Measurements from ENCODE around the gene FPR3.
"Not testable (repeated sequence)": the region's sequence is repeated elsewhere in the genome, so short reads cannot be mapped to it uniquely, and the experiment has no call there.

The FPR3 gene

DNA sequence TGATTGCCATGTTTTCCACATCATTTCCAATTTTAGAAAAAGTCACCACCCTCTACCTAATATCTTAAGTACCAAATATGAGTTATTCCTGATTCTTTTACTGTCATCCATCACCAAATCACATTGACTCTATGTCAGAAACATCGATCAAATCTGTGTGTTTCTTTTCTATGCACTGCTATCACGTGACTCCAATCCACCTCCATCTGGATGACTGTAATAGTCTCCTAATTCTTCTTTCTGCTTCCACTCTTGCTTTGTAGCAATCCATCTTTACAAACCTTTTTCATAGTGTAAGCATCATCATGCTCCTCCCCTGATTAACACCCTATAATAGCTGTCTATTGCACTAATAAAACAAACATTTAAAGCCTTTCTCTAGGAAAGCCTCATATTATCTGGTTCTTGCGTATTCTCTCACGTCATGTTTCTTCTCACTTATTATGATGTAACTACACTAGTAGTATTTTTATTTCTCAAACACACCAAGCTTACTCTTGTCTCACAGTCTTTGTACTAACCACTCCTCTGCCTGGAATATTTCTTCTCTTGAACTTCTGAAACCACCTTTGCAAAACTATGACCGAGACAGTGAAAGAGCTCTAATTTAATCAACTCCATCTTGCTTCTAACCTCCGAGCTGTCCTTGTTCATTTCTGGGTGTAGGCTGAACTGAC lies 10.7 kb upstream of the FPR3 start:
- DNase-seq (ENCODE audit: low read depth), result no peak

DNA sequence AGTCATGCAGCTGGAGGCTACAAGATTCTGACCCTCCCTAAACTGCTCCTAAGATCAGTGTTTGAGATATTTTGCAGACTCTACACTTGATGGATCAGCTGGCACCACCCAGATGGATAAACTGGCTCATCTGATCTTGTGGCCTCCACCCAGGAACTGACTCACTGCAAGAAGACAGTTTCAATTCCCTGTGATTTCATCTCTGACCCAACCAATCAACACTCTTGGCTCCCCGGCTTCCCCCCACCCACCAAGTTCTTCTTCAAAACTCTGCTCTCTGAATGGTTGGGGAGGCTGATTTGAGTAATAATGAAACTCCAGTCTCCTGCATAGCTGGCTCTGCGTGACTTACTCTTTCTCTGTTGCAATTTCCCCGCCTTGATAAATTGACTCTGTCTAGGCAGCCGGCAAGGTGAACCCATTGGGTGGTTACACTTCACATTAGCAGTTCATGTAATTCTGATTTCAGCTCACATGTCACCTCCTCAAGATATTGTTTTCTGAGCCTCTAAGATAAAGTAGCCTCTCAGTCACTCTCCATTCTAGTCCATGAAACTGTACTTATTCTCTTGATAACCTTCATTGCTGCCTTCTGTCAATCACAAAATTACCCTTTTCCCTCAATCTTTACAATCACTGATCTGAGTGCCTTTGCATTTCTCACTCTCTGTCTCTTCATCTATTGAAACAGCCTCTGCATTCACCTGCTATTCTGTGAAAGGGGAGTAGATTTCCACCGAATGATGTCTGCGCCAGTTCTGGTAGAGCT lies 9.9 kb upstream of the FPR3 start:
- peak; percentile 79 for DNase-seq (ENCODE audit: low read depth)

DNA sequence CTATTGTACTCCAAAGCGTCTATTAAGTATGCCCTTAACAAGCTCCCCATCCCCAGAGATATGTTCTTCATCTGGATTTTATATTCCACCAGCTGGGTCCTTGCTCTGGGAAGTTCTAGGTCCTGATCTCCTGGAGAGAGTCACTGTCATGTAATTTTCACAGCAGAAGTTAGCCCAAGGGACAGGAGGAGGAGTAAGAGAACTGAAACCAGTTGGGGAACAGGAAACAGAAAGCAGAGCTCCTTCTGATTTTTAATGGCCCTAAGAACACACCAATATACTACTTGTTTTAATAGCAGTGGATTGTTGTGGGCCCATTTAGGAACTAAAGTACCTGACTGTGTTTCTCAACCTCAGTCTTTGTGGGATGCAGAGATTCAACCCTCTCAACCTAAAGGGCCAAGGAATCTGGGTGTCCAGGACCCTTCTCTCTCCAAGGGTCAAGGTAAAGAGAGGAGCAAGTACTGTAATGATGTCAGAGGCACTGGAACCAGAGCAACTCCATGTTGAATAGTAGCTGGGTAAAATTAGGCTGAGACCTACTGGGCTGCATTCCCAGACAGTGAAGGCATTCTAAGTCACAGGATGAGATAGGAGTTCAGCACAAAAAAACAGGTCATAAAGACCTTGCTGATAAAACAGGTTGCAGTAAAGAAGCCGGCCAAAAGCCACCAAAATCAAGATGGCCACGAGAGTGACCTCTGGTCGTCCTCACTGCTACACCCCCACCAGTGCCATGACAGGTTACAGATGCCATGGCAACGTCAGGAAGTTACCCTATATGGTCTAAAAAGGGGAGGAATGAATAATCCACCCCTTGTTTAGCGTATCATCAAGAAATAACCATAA lies 8.1 kb upstream of the FPR3 start:
- DNase-seq (ENCODE audit: low read depth), result no peak

DNA sequence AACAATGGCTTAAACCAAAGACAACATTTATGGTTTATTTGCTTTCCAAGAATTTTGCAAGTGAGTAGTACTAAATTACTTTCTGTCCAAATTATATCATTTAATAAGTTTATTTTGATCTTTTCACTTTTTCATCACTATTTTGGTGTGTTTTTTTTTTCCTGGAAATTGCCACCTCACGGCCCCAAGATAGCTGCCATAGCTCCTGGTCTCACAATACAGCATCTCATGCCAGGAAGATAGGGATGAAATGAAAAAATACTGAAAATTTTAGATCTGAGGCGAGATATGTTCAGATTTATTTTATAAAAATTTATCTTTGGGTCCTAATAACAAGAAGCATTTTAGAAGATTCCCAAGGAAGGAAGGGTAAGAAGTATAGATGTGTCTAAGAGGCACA lies 6.9 kb upstream of the FPR3 start:
- no peak for DNase-seq (ENCODE audit: low read depth)

DNA sequence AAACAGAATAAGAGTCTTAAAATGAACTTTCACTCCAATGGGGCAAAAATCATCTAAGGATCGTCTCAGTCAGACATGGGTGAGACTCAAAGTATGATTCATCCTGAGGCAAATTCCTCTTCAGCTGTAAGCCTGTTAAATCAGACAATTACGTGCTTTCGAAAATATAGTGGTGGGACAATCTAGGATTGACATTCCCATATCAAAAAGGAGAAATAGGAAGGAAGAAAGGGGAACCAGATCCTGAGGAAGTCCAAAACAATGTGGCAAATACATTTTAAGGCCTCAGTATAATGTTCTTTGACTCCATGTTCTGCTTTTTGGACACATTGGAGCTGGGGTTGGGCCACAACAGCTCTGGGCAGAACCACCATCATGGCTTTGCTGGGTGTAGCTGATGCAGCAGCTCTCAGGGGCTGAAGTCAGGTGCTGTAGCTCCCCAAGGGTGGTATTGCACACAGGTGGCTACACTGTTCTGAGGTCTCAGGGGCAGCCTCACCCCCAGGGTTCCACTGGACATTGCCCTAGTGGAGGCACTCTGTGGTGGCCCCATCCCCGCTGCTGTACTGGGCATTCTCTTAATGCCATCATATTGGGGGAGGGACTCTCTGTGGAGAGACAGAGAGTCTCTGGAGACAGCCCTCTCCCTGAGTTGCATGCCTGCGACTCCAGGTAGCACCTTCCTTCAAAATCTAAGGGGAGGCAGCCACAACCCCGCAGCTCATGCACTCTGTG lies 5.7 kb upstream of the FPR3 start:
- no peak for DNase-seq (ENCODE audit: low read depth)

DNA sequence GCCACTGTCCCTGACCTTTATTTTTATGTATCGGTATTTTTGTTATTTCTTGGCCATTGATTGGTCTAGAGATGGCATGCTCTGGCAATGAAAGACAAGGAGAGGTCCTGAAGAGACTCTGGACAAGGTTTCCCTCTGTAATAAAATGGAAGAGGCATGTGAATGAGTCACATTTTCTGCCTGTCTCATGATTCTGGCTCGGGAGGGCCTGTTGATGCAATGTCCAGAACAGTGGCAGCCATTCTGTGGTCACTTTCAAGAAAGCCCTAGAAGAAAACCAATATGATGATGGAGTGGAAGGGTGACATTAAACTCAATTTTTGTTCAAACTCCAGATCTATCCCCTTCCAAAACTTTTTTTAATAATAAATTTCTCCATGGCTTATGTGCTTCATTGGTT lies 2.0 kb upstream of the FPR3 start:
- no peak for DNase-seq (ENCODE audit: low read depth)

DNA sequence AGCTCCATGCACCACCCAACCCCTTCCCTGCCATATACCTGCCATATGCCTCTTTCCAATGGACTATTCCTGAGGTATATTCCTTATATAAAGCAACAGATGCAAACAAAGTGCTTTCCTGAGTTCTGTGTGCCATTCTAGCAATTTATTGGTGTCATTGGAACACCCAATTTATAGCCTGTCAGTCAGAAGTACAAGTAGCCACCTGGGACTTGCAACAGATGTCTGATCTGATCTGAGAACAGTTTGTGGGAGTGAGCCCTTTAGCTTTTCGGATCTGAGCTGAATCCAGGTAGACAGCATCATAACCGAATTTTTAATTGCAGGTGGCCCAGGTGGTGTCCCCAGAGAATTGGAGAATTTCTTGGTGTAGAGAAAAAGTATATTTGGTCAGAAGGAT lies 963 bp upstream of the FPR3 start:
- no peak for DNase-seq (ENCODE audit: low read depth)

DNA sequence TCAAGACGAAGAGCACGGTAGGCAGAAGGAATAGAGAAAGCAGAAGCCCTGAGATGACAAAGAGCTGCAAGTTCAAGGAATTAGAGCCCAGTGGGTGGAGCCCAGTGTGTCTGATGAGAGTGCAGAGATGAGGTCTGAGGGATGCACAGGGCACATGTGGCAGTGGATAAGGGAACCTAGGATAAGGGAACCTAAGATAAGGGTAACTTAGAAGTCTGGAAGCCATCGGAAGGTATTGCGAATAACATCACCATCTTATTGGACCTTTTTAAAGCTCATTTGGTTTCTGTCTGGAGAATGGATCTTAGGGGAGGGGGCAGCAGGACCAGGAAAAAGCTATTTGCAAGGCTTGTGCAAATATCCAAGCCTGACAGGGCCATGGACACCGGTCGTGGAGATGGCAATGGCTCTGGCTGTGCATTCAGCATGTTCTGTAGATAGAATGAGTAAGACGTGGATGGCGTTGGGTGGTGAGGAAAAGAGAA lies 1.3 kb downstream of the FPR3 start:
- DNase-seq (ENCODE audit: low read depth), result no peak

DNA sequence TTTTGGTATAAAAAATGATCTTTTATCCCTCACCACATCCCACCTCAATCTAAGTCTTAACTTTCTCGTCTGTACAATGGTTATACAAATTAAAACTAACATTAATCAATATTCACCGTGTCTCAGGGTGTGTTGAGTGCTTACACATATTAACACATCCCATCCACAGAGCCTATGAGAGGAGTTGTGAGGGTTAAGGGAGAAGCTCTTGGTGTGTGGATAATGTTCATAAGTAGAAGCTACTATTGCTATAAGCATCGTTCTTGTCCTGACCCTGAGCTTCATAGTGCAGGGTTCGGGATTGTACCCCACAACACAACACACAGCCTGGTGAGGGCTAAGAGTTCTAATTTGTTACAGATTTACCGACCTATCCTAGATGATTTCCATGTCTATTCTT lies 2.5 kb downstream of the FPR3 start:
- no peak for DNase-seq (ENCODE audit: low read depth)

DNA sequence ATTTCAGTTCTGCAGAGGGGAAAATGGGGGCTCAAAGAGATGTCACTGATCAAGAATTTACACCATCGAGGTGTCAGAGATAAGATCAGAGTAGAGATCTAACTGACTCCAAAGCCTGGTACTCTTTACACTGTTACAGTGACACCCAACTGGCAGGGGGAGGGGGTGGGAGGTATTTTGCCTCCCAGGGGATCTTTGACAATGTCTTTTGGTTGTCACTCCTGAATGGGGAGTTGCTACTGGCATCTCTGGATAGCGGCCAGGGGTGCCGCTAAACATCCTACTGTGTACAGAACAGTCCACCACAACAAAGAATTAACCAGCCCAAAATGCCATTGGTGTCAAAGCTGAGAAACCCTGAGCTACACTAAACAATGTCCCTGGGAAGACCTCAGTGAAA lies 3.1 kb downstream of the FPR3 start:
- no peak for DNase-seq (ENCODE audit: low read depth)

DNA sequence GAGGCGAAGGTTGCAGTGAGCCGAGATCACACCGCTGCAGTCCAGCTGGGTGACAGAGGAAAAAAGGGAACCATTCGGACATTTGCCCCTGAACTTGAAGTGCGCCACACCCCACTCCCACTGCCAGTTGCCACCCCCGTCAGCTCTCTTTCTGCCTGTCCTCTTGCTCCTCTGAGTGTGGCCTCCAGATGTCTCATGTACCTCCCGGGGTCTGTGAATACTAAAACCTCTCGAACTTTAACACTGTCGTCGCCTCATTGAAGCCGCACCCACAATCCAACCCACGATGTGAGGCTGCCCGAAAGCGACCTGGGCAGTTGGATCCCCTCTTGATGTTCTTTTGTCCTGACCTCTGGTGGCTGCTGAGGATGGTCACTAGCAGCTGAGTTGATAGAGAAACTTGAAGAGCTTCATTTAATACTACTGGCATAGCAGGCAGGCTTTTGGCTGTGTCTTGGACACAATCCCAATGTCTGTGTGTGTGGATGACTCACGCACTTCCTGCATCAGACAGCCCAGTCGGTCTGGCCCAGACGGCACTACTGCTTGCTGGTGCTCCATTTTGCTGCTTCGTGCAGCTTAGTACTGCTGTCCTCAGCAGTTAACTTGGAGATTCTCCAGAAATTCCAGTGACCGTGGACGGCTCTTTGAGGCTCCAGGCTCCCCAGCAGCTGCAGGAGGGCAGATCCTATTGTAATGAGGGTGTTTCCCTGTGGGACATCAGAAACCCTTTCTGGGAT lies 4.2 kb downstream of the FPR3 start:
- DNase-seq (ENCODE audit: low read depth), result peak; percentile 99

DNA sequence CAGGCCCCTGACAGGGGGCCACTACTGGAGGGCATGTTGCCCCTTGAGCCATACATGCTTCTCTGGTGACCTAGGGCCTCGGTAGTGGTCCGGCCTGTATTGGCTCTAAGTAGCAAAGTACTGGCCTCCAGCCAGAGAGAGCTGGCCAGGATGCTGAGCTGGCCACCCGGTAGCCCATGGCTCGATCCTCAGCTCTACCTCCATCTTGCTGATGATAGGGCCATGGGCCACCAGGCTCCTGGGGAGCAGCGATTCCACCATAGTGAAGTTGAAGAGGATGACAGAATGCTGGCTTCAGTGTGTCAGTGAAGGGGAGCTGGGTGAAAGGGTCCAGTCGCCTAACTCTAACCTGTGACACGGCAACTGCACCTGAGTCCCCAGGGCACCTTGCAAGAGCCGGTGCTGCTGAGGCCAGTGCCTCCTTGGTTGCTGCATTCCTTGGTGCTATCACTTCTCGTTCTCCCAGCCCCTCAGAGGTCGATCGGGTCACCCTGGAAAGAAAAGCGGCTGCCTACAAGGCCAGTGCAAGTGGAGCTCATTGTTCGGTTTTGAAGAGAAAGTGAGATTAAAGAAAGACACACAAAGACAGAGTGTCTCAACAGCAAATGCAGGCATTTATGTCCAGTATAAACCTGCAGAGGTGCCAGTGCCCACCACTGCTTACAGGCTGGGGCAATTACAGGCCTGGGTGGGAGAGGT lies 5.0 kb downstream of the FPR3 start:
- DNase-seq (ENCODE audit: low read depth), result no peak

DNA sequence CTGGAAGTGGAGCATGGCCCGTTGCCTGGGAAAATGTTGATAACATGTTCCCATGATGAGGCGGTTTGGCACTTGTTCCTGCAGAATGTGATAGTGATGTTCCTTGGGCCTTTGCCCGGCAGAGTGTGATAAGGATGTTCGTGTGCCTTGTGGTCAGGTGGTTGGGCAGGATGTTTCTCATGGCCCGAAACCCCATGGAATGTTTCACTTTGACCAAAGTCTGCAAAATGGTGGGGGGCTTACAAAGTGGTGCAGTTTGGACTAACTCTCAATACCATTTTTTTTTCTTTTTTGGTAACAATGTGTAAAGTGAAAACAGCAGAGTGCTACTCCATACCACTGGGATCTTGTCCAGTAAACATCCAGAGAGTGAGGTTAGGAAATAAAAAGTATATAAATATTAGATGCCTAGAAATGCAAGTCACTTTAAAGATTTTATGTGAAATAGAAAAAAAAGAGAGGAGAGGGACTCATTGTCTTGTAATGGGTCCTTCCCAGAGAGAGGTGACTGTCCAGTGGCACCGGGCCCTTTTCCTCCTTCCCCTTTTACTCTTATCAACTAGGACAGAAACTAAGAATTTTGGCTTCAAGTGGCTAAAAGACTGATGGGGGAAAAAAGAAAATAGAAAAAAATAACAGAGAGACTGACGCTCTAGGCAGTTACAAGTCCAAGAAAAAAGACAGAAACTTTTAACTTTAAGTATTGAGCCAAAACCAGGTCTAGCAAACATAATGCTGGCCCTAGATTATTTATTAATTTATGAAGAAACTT lies 5.7 kb downstream of the FPR3 start:
- DNase-seq (ENCODE audit: low read depth), result peak; percentile 72

DNA sequence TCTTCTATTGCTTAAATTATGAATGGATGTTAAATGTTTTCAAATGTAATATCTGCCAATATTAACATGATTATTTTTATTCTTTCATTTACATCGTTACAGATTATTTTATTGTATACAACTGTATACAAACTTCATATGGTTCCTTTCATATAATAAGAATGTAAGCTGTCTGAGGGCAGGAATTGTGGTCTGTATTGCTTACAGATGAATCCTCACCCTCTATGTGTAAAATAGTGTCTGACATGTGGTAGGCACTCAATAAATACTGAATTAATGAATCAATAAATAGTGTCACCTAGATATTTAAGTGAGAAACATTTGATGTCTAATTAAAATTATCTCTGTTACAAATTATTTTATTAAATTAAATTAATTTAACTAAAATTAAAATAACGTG lies 7.8 kb downstream of the FPR3 start:
- no peak for DNase-seq (ENCODE audit: low read depth)

DNA sequence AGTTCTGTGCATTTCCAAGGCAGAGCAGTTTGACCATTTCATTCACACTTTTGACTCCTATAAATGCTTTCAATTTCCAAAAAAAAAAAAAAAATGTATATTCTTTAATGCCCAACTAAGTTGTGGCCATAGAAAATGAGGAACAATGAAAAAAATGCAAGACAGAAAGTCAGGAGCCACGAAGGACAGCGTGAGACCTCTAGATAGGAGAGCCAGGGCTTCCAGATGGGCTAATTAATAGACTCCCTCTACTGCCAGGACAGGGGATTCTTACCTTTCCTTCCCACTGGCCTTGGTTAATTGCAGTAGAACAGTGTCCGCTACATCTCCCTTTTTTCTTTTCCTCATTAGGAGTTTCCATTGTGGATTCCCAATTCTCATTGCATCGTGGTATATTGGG lies 8.6 kb downstream of the FPR3 start:
- DNase-seq (ENCODE audit: low read depth), result no peak

DNA sequence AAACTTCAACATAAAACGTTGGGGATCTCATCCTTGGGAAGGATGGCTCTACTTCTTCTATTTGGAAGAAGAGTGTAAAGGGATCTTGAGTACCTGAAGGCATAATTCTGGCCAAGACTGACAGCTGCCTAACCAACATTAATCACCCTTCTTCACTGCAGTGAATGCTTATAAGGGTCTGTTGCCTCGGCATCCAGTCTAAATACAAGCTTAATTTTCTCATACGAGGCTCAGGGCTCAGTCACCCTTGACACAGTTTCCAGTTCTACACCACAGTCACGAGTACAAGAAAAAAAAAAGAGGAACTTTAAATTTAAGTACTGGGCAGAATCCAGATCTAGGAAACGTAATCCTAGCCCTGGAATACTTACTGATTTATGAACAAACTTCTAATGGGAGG lies 9.0 kb downstream of the FPR3 start:
- DNase-seq (ENCODE audit: low read depth), result no peak

DNA sequence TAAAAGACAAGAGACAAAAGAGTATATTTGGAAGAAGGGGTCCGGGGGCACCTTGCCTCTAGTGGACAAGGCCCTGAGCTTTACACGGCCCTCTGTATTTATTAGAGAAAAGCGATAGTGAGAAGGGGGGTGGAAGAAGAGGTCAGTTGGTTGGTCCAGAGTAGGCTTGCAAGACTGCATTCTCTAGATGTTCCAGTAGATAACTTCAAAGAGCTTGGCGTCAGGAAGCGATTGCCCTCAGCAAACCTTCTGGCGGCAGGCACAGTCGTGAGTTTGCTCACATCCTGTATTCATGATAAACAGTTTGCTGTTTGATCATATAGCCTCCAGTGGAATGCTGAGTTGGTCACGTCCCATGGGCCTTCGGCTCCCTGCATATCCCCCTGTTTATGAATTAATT lies 9.8 kb downstream of the FPR3 start:
- DNase-seq (ENCODE audit: low read depth), result peak; percentile 36

DNA sequence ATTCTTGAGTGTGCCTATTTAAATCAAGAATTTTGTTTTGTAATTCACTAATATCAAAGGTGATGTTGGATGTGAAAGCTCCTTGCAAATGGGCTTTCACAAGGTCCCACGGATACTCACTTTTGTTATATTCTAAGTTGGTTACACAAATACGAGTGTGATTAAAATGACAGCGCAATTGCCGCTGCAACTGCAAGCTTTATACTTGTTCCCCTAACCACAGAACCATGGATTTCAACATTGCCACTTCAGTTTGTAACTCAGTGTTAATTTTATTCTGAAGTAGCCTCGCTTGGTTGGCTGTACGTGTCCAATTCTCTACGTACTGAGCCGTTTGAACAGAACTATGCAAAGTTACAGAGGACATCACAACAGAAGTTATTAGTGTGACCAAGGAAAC lies 10.4 kb downstream of the FPR3 start:
- not testable (repeated sequence) for DNase-seq (ENCODE audit: low read depth)

DNA sequence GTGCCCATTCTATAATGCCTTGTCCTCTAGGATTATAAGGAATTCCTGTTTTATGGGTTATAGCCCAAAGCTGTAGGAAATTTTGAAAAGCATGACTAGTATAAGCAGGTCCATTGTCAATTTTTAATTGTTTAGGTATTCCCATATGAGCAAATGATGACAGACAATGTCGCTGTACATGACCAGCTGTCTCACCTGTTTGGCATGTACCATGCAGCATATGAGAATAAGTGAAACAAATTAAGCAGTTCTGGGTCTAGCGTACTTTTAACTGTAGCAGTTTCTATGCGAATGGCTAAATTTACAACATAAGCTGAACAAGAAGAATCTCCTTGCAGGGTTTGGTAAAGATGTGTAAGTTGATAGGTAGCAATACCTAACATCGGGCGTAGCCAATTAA lies 11.6 kb downstream of the FPR3 start:
- not testable (repeated sequence) for DNase-seq (ENCODE audit: low read depth)

DNA sequence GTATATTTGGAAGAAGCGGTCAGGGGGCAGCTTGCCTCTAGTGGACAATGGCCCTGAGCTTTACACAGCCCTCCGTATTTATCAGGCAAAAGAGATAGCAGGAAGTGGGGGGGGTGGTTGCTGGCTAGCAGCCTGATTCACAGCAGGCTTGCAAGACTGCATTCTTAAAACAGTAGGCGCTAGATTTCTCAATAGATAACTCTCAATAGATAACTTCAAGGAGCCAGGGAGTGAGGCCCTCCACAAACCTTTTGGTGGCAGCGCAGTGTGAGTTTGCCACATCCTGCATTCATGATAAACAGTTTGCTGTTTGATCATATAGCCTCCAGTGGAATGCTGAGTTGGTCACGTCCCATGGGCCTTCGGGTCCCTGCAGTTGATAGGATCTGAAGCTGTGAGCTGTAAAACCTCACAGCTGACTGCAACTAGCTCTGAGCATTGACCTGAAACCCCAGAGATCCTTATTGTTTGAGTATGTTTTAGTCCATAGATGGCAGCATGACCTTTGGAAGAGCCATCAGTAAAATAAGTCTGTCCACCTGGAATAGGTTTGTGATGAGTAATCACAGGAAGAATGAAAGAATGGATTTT lies 12.2 kb downstream of the FPR3 start:
- DNase-seq (ENCODE audit: low read depth), result peak; percentile 48
